ENCODE results near the gene MRPL16. TPM values are rescaled to one million over a fixed set of nuclear protein-coding genes. Genes with fewer than 3 reads are reported as not detected.
"Not testable (repeated sequence)": the region's sequence is repeated elsewhere in the genome, so short reads cannot be mapped to it uniquely, and the experiment has no call there.

MRPL16 gene
- total RNA-seq, 2 experiments from 2014 or later, result 87.5 to 133 TPM

GRCh38 chr11:59785818-59786217 is 24.8 kb downstream of the MRPL16 start:
- H3K27ac ChIP-seq (ENCODE audit: low read depth, low read length, poor library complexity, severe bottlenecking), result no peak overlapping the region
- H3K4me1 ChIP-seq (ENCODE audit: insufficient read depth, low read length, poor library complexity, severe bottlenecking), result no peaks in the 10 kb centered on the region
- H4K20me1 ChIP-seq (ENCODE audit: insufficient read depth, low read length), result no peaks in the 10 kb centered on the region
- H3K4me3 ChIP-seq (ENCODE audit: low read depth, low read length, poor library complexity, severe bottlenecking), result no peak overlapping the region
- H3K9me2 ChIP-seq (ENCODE audit: insufficient read depth, low read length), result no peaks in the 10 kb centered on the region
- TF ChIP-seq EZH2phosphoT487 (IDR thresholded peaks at IDR 0.05; ENCODE audit: borderline replicate concordance, low read depth, low read length), result no peak
- TF ChIP-seq, protein P1, sequence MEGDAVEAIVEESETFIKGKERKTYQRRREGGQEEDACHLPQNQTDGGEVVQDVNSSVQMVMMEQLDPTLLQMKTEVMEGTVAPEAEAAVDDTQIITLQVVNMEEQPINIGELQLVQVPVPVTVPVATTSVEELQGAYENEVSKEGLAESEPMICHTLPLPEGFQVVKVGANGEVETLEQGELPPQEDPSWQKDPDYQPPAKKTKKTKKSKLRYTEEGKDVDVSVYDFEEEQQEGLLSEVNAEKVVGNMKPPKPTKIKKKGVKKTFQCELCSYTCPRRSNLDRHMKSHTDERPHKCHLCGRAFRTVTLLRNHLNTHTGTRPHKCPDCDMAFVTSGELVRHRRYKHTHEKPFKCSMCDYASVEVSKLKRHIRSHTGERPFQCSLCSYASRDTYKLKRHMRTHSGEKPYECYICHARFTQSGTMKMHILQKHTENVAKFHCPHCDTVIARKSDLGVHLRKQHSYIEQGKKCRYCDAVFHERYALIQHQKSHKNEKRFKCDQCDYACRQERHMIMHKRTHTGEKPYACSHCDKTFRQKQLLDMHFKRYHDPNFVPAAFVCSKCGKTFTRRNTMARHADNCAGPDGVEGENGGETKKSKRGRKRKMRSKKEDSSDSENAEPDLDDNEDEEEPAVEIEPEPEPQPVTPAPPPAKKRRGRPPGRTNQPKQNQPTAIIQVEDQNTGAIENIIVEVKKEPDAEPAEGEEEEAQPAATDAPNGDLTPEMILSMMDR (conservative IDR thresholded peaks at IDR 0.05; ENCODE audit: low read length), result no peak
- no peaks in the 10 kb centered on the region; the same call in 1 of the 2 replicates for H3K36me3 ChIP-seq (ENCODE audit: insufficient read depth, low read length)
- BruUV-seq (replicated peaks), result no TSS peak
- DNase-seq (ENCODE audit: low spot score), result no peak
- H3K9me3 ChIP-seq (ENCODE audit: low read length), result peaks cover 11% of the 10 kb centered on the region; the same call in 1 of the 2 replicates
- no peak overlapping the region for H2AFZ ChIP-seq (ENCODE audit: low read length)
- CTCF ChIA-PET (ENCODE audit: unreplicated experiment), result no interaction called here
- POLR2A ChIA-PET, result interaction anchor here (0.9 kb wide), 1 partner anchor 14 kb away, joined by 3 read pairs; no protein-coding TSS in a partner anchor
- H3K79me2 ChIP-seq (ENCODE audit: insufficient read depth, low read depth, low read length), result no peaks in the 10 kb centered on the region
- H3K4me2 ChIP-seq (ENCODE audit: low read length), result no peak overlapping the region
- intact Hi-C loops (cut with micrococcal nuclease; ENCODE audit: unreplicated experiment), result no loop called here

DNA sequence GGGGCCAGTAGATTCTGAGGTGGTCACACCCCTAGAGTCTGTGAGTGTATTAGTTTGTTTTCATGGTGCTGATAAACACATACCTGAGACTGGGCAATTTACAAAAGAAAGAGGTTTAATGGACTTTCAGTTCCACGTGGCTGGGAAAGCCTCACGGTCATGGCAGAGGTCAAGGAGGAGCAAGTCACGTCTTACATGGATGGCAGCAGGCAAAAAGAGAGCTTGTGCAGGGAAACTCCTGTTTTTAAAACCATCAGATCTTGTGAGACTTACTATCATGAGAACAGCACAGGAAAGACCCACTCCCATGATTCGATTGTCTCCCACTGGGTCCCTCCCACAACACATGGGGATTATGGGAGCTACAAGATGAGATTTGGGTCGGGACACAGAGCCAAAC is 26.1 kb downstream of the MRPL16 start:
- H3K9me3 ChIP-seq (ENCODE audit: low read length), result peaks cover 11% of the 10 kb centered on the region; the same call in 1 of the 2 replicates
- CTCF ChIA-PET (ENCODE audit: unreplicated experiment); BruUV-seq (replicated peaks); H3K4me3 ChIP-seq (ENCODE audit: low read depth, low read length, poor library complexity, severe bottlenecking); H3K4me1 ChIP-seq (ENCODE audit: insufficient read depth, low read length, poor library complexity, severe bottlenecking); H3K79me2 ChIP-seq (ENCODE audit: insufficient read depth, low read depth, low read length); H2AFZ ChIP-seq (ENCODE audit: low read length); DNase-seq (ENCODE audit: low spot score); H3K36me3 ChIP-seq (ENCODE audit: insufficient read depth, low read length); H3K27ac ChIP-seq (ENCODE audit: low read depth, low read length, poor library complexity, severe bottlenecking); H3K4me2 ChIP-seq (ENCODE audit: low read length); intact Hi-C loops (cut with micrococcal nuclease; ENCODE audit: unreplicated experiment); H4K20me1 ChIP-seq (ENCODE audit: insufficient read depth, low read length); POLR2A ChIA-PET; H3K9me2 ChIP-seq (ENCODE audit: insufficient read depth, low read length): not testable (repeated sequence)

DNA sequence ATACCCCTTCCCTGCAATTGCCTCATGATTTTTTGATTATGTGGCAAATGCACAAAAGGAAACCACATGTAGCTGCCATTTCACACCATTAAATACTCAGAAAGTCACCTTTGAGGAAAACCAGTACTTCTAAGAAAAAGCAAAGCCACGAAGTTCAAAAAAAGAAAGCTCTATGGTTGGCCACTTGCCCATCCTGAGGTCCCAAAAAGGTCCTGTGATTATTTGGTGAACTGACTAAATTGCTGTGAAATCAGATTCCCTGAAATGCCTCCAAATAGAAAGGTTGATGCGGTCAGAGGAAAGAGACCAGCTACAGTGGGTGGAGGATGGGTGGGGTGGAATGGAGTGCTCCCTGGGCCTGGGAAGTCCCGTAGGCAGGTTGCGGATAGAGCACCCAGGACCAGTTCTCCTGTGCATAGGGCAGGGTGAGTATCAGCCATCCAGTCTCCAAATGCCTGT is 26.9 kb downstream of the MRPL16 start:
- Histone ChIP-seq H3K79me2 (ENCODE audit: insufficient read depth, low read depth, low read length) (no peaks in the 10 kb centered on the region), H4K20me1 (ENCODE audit: insufficient read depth, low read length) (no peaks in the 10 kb centered on the region), H2AFZ (ENCODE audit: low read length) (no peak overlapping the region), H3K9me2 (ENCODE audit: insufficient read depth, low read length) (no peaks in the 10 kb centered on the region), H3K9me3 (ENCODE audit: low read length) (peaks cover 11% of the 10 kb centered on the region; the same call in 1 of the 2 replicates), H3K27ac (ENCODE audit: low read depth, low read length, poor library complexity, severe bottlenecking) (no peak overlapping the region), H3K36me3 (ENCODE audit: insufficient read depth, low read length) (no peaks in the 10 kb centered on the region; the same call in 1 of the 2 replicates), H3K4me1 (ENCODE audit: insufficient read depth, low read length, poor library complexity, severe bottlenecking) (no peaks in the 10 kb centered on the region), H3K4me3 (ENCODE audit: low read depth, low read length, poor library complexity, severe bottlenecking) (no peak overlapping the region), H3K4me2 (ENCODE audit: low read length) (no peak overlapping the region)
- CTCF ChIA-PET (ENCODE audit: unreplicated experiment), result no interaction called here
- TF ChIP-seq, protein P1 (conservative IDR thresholded peaks at IDR 0.05; ENCODE audit: low read length), result no peak
- no peak for TF ChIP-seq EZH2phosphoT487 (IDR thresholded peaks at IDR 0.05; ENCODE audit: borderline replicate concordance, low read depth, low read length)
- no TSS peak for BruUV-seq (replicated peaks)
- intact Hi-C loops (cut with micrococcal nuclease; ENCODE audit: unreplicated experiment), result no loop called here
- POLR2A ChIA-PET, result no interaction called here
- no peak for DNase-seq (ENCODE audit: low spot score)
